GM21737 (cell line): ENCODE results near the gene SMC1A.
"Not testable (repeated sequence)": the region's sequence is repeated elsewhere in the genome, so short reads cannot be mapped to it uniquely, and the experiment has no call there.

Experiments used
- ATAC-seq: cut with Tn5 transposase; IDR thresholded peaks from one replicate; pipeline ENCODE4 v1.9.1; 2021; ENCODE audit warnings: mild to moderate bottlenecking, moderate library complexity; ENCODE audit not compliant: unreplicated experiment

SMC1A gene

GRCh38 chrX:53422086-53422860 is at the start of gene SMC1A:
Gene SMC1A, minus strand, starts transcription at chrX:53422654. Its CDS starts 54 bp downstream, at chrX:53422600.
- ATAC-seq: peak; percentile 95

DNA sequence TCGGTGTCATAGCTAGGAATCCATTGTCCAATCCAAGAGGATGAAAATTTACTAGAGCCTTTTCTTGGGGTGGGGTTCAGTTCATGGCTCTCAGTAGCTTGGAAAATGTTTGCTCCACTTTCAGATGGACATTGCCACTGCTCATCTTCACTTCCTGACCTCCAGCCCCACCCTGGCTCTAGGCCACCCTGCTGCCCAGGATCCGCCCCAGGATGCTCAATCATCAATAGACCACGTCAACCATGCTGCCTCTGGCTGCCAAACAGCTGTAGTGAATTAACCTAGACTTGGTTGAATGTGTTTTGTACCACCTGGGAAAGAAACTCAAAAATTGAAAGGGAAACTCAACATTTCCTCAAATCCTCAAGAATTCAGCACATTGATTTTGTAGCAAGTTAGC is 48.9 kb upstream of the SMC1A start:
- no peak for ATAC-seq

DNA sequence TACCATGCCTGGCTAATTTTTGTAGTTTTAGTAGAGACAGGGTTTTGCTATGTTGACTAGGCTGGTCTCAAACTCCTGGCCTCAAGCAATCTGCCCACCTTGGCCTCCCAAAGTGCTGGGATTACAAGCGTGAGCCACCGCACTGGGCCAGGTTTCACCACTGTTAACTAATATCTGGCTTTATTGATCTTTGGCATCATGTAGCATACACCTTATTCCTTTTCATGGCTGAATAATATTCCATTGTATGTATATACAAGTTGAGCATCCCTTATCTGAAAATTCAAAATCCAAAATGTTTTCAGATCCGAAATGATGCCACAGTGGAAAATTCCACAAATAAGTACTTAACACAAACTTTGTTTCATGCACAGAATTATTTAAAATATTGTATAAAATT is 46.2 kb upstream of the SMC1A start:
- ATAC-seq: not testable (repeated sequence)

GRCh38 chrX:53458082-53458481 is 35.6 kb upstream of the SMC1A start:
- no peak for ATAC-seq

DNA sequence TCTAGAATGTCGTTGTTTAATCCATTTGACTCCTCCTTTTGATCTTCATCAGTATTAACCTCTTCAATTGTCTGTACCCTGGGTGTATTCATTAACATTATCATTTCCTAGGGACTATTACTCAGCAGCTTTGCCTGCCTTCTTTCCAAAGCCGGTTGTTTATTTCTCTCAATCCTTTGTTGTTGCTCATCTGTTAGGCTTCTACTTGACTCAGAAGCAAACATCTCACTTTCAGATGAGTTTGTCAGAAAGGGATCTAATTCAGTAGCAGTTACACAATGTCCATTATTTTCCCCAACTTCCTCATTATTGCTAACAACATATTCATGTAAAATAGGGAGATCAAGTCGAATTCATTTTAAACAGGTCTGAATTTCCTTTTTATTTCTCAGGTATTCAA is 33.8 kb upstream of the SMC1A start:
- no peak for ATAC-seq

DNA sequence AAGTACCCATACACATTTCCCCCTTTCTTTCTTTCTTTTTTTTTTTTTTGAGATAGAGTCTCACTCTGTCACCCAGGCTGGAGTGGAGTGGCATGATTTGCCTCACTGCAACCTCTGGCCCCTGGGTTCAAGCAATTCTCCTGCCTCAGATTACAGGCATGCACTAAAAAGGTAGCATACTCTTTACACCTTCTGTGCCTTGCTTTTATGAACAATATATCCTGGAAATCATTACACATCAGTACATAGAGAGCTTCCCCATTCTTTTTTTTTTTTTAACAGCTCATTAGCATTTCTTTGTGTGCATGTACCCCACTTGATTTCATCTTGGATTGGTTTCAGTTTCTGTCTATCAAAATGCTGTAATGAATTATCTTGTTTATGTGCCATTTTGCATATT is 30.4 kb upstream of the SMC1A start:
- ATAC-seq: no peak

GRCh38 chrX:53449632-53450031 is 27.2 kb upstream of the SMC1A start:
- ATAC-seq: no peak

- ATAC-seq: no peak
These were observed 25.0 kb upstream of the SMC1A start for GRCh38 chrX:53447441-53447840.

- ATAC-seq: no peak
These were observed 23.5 kb upstream of the SMC1A start for GRCh38 chrX:53445977-53446376.

- no peak for ATAC-seq
These were observed 19.8 kb upstream of the SMC1A start for GRCh38 chrX:53442322-53442631.

DNA sequence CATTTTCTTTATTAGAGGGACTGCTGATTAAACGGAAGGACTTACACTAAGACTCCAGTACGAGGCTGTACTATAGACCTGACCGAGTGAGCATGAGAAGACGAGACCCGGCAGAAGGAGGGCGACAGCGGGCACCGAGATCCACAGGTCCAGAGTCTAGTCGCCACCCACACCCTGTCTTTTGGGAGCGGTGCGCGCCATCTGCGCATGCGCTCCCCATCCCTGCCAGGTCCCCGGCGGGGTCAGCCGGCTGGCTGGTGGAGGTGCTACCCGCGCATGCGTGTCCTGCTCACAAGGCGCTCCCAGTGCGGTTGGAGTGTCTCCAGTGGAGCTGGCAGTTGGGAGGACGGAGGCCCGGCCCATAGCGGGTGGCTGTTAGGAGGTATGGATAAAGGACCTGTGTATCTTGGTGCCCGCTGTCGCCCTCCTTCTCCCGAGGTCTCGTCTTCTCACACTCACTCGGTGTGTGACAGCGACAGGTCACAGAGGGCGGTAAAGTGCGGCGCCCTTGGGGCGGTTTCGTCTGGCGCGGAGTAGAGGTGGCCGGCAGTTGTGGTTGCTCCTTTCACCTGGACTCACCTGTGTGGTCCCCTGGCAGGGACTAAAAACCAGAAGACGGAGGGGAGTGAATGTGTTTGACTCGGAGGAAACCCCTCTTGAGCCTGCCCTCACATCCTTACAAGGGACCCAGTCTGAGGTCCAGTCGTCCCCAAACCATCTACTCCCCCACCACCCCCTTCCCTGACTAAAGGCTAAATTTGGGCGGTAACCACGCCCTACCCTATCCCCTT is 19.3 kb upstream of the SMC1A start:
- ATAC-seq: peak; percentile 78

DNA sequence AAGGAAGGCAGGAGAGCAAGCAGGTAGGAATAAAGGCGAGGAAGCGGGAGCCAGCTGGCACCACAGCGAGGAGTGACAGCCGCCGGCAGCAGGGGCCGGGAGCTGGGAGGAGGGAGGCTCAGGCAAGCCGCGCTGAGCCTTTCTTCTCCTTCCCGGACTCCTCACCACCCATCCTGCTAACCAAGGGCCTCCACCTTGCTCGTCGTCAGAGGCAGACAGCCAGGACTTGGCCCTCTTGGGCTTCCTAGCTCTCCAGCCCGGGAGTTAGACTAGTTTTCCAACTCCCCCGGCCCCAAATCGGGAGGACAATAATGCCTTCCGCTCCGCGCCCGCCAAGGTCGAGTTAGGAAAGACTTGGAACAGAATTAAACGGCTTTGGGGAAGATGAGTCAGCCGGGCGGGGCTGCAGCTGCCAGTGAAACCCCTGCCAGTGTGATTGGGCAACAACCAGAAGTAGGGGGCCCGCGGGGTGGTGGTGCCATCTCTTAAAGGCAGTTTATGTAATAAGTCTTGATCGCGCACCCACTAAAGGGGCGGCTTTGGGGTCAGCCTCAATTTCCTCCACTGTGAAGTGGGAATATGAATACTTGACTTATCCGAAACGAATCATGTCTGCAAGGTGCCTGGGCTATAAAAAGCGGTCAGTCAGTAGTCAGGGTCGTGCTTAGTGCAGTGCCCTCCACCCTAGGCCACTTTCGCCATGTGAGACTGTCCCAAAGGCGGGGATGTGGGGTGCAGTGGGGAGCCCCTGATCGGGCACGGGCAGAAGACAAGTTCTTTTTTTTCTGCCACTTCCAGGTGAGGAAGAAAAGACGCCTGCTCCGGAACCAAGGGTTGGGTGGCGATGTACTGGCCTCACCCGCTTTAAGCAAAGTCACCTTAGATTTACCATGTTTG is 18.4 kb upstream of the SMC1A start:
- ATAC-seq: no peak

GRCh38 chrX:53440101-53440500 is 17.6 kb upstream of the SMC1A start:
- no peak for ATAC-seq

DNA sequence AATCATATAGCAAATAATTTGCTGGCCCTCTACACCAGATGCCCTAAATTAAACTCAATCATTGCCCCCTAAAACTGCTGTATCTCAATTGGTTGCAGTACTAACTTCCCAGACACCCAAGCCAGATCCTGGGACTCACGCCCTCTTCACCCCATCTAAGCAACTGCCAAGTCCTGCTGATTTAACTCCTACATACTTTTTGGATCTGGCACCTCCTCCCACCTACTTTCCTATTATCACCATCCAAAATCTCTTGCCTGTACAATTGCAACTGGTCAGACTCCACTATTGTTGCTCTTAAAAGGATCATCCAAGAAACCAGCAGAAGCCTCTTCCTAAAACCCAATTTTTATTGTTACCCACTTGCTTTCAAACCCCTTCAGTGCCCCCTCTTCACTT is 16.4 kb upstream of the SMC1A start:
- no peak for ATAC-seq

DNA sequence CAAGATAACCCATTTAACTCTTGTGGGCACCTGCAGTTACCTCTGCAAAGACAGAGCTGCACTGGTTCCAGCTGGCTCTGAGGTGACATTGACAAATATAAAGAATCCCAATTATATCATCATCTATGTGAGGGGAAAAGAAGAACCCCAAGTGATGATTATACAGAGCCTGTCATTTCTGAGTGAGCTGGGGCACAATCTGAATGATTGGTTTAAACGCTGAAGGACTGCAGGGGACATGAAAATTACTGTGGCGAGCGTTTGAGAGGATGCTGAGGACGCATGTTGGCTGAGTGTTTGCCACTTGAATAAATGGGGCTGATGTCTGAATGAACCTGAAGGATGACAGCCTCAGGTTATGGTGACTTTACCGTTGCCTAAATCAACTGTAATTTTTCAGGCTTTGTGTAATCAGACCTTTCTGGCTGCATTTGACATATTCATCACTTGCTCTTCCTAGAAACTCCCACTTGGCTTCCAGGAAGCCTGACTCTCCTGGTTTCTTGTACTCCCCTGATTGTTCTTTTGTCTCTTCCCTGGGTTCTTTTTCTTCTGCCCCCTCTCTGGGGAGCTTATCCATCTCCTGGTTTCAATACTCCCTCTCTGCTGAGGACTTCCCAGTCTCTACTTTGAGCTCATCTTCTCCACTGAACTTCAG is 15.8 kb upstream of the SMC1A start:
- ATAC-seq: no peak

DNA sequence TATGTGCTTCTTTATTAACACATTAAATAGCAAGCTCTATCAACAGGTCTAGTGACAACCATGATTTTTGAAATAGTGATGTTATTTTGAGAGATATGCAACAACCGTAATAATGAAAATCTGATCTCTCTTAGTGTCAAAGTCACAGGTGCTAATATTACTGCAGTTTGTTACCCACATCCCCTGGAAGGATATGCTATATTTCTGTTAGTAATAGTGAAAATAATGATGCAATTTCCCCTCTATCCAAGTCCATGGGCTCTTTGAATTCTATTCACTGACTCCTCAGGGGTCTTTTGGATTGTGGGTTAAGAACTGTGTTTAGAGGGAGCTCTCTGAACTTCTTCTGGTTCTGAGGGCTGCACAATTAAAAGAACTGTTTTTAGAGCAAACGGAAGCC is 14.8 kb upstream of the SMC1A start:
- ATAC-seq: no peak

GRCh38 chrX:53435997-53436396 is 13.5 kb upstream of the SMC1A start:
- ATAC-seq: no peak

DNA sequence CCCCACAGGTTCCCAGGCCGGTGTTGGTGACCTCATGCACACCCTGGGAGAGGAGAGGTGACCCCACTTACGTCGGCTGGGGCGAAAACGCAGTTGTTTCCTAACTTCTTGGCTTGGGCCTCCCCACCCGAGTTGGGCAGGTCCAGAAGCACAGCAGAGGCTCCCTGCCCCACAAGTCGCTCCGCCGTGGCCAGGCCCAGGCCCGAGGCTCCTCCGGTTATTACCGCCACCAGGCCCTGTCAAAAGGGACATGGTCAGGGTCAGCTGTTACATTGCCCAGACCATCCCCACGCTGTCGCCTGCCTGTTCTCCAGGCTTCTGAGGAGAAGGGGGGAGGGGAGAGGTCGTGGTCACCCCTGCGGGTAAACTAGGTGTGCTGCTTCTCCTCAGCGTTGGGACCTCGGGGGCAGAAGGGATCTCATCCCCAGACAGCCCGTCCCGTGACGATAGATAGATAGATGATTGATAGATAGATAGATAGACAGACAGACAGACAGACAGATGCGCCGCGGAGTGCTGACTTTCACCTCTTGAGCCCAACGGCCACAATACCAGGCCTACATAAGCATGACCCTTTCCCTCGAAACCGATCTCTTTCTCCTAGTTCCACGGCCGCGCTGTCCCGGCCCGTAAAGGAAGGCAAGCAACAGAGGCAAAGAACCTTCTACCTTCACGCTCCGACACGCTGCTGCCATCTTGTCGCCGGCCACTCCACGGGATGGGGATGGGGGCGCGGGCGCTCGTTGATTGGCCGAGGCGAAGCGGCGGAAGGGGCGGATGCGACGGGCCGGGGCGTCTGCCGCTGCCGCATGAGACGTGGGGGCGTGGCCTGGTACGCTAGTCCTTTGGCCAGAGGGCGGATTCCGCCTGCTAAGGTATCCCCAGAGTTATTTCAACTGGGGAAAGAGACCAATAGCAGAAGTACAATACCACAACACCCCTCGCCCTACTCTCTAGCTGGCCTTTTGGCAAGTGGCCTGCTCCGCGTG is 11.5 kb upstream of the SMC1A start, which contains the start of gene HSD17B10:
HSD17B10 (minus strand) TSS at position 720 of the 989 bp plus-strand sequence; CDS start at position 695, 25 bp downstream.
- peak; percentile 91 for ATAC-seq

DNA sequence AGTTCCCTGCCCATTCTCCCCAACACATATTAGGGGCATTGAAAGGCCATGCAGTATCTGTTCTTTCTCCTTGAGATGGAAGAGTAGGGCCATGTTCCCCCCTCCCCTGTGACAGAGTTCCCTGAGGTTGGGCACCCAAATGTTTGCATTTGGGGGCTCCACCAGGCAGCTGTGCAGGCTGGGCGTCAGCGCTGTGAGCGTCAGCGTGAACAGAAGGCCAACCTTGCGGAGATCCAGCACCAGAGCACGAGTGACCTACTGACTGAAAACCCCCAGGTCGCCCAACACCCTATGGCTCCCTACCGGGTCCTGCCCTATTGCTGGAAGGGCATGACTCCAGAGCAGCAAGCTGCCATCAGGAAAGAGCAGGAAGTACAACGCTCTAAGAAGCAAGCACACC is 7.8 kb upstream of the SMC1A start:
- no peak for ATAC-seq

DNA sequence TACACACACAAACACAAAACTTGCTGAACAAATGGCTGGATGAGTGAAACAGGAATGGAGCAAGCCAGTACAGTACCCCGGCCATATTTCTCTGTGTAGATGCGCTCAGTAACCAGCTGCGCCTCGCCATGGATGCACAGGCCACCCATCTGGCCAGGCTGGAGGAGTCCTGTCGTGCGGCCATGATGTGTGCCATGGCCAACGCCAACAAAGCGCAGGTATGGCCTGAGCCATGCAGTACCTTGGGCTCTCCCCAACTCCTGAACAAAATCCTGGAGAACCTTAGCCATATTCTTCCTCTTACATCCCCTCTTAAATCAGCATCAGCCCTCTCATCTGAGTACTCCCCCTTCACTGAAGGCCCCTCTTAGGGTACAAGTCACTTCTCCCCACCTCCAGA is 7.3 kb upstream of the SMC1A start:
- no peak for ATAC-seq
